Activated T-helper 1 cell treated with Interleukin-2 at 50 U/mL for 16 hours (primary cell): ENCODE data around the gene SLITRK2.

Experiments used
- DNase-seq: peaks from one replicate; pipeline ENCODE4 v3.0.0-alpha.2; 2020; ENCODE audit warnings: low read depth

The SLITRK2 gene

DNA sequence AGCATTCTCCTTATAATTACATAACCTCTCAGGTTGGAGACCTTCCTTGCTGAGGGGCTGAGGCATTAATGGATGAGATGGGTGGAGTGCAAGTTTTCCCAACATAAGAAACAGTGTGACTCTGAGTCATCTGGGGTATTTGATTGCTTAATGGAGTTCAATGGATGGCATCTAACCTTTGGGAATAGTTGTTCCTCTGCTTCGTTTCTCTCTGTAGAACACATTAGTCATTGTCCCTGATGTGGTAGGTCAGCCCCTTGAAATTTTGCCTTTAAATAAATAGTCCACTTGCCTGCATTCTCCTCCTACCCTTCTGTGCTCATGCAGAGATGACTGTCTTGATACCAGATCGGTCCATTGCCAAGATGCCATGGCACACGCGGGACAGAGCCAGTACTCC lies 38.6 kb downstream of the SLITRK2 start:
- DNase-seq, result no peak

DNA sequence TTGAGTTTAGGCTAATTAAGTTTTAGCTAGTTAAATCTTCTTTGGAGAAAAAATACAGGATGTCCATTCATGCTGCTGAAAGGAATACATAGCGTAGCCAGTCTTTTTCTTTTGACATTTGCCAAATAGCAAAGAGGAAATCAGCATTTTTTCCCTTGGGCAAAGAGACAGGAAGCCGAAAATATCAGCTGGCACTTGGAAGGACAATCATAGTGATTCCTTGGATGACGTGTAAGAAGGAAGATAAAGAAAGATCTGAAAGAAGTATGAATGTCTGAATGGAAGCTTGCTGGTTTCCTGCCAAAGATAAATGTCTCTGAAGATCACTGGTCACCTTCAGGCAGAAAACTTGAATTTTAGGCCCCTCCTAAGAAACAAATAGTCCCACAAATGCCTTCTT lies 44.2 kb downstream of the SLITRK2 start:
- no peak for DNase-seq

GRCh38 chrX:145865082-145865481 lies 47.5 kb downstream of the SLITRK2 start:
- DNase-seq, result no peak
